ENCODE measurements around the gene ADAMTS15. TPM values are rescaled to one million over a fixed set of nuclear protein-coding genes. Genes with fewer than 3 reads are reported as not detected.

Gene ADAMTS15
- total RNA-seq, 2 experiments from 2014 or later = not detected

GRCh38 chr11:130411223-130411622 is 37.2 kb upstream of the ADAMTS15 start:
- Mint-ChIP-seq H3K9me3 (no peaks in the 10 kb centered on the region), H3K27me3 (peaks cover 16% of the 10 kb centered on the region), H3K27ac (no peak overlapping the region), H3K4me3 (no peak overlapping the region), H3K36me3 (no peaks in the 10 kb centered on the region), H3K4me1 (ENCODE audit: low read depth) (no peaks in the 10 kb centered on the region)
- POLR2A ChIA-PET = no interaction called here
- CTCF ChIA-PET = no interaction called here
- no peak for DNase-seq
- intact Hi-C loops (cut with micrococcal nuclease) = no loop called here

GRCh38 chr11:130413405-130414106 is 34.9 kb upstream of the ADAMTS15 start:
- ChIA-PET CTCF (no interaction called here), POLR2A (no interaction called here)
- Mint-ChIP-seq H3K27ac (no peak overlapping the region), H3K4me1 (ENCODE audit: low read depth) (no peaks in the 10 kb centered on the region), H3K4me3 (no peak overlapping the region), H3K9me3 (no peaks in the 10 kb centered on the region), H3K36me3 (no peaks in the 10 kb centered on the region), H3K27me3 (peaks cover 23% of the 10 kb centered on the region)
- intact Hi-C loops (cut with micrococcal nuclease) = no loop called here
- DNase-seq = peak; percentile 32

GRCh38 chr11:130414107-130415080 is 34.1 kb upstream of the ADAMTS15 start:
- Mint-ChIP-seq H3K27me3 (peaks cover 23% of the 10 kb centered on the region), H3K9me3 (no peaks in the 10 kb centered on the region), H3K4me1 (ENCODE audit: low read depth) (no peaks in the 10 kb centered on the region), H3K27ac (no peak overlapping the region), H3K4me3 (no peak overlapping the region), H3K36me3 (no peaks in the 10 kb centered on the region)
- ChIA-PET CTCF (no interaction called here), POLR2A (no interaction called here)
- intact Hi-C loops (cut with micrococcal nuclease) = no loop called here
- no peak for DNase-seq

GRCh38 chr11:130415731-130416529 is 32.5 kb upstream of the ADAMTS15 start:
- Mint-ChIP-seq H3K27me3 (peaks cover 27% of the 10 kb centered on the region), H3K4me3 (no peak overlapping the region), H3K4me1 (ENCODE audit: low read depth) (no peaks in the 10 kb centered on the region), H3K9me3 (no peaks in the 10 kb centered on the region), H3K36me3 (no peaks in the 10 kb centered on the region), H3K27ac (no peak overlapping the region)
- CTCF ChIA-PET = interaction anchor here (1.4 kb wide), 1 partner anchor 17 kb away, joined by 4 read pairs; no protein-coding TSS in a partner anchor
- POLR2A ChIA-PET = no interaction called here
- no peak for DNase-seq
- intact Hi-C loops (cut with micrococcal nuclease) = no loop called here

GRCh38 chr11:130416530-130416882 is 31.9 kb upstream of the ADAMTS15 start:
- H3K9me3 Mint-ChIP-seq = no peaks in the 10 kb centered on the region
- no peak overlapping the region for H3K4me3 Mint-ChIP-seq
- intact Hi-C loops (cut with micrococcal nuclease) = no loop called here
- ChIA-PET CTCF (interaction anchor here (1.4 kb wide), 1 partner anchor 16 kb away, joined by 4 read pairs; no protein-coding TSS in a partner anchor), POLR2A (no interaction called here)
- DNase-seq = no peak
- no peak overlapping the region for H3K27ac Mint-ChIP-seq
- H3K4me1 Mint-ChIP-seq (ENCODE audit: low read depth) = no peaks in the 10 kb centered on the region
- peaks cover 27% of the 10 kb centered on the region for H3K27me3 Mint-ChIP-seq
- H3K36me3 Mint-ChIP-seq = no peaks in the 10 kb centered on the region

GRCh38 chr11:130416906-130417305 is 31.5 kb upstream of the ADAMTS15 start:
- no peaks in the 10 kb centered on the region for H3K9me3 Mint-ChIP-seq
- H3K27me3 Mint-ChIP-seq = peaks cover 24% of the 10 kb centered on the region
- ChIA-PET CTCF (interaction anchor here (0.6 to 1.5 kb wide), 4 partner anchors 15 to 507 kb away, joined by 3 to 4 read pairs (median 4); no protein-coding TSS in a partner anchor), POLR2A (no interaction called here)
- no peak overlapping the region for H3K4me3 Mint-ChIP-seq
- no peaks in the 10 kb centered on the region for H3K36me3 Mint-ChIP-seq
- no peaks in the 10 kb centered on the region for H3K4me1 Mint-ChIP-seq (ENCODE audit: low read depth)
- intact Hi-C loops (cut with micrococcal nuclease) = no loop called here
- no peak overlapping the region for H3K27ac Mint-ChIP-seq
- no peak for DNase-seq

GRCh38 chr11:130418210-130418609 is 30.2 kb upstream of the ADAMTS15 start:
- intact Hi-C loops (cut with micrococcal nuclease) = no loop called here
- POLR2A ChIA-PET = no interaction called here

GRCh38 chr11:130418756-130419155 is 29.7 kb upstream of the ADAMTS15 start:
- no peaks in the 10 kb centered on the region for H3K36me3 Mint-ChIP-seq
- POLR2A ChIA-PET = no interaction called here
- no peaks in the 10 kb centered on the region for H3K9me3 Mint-ChIP-seq
- H3K4me3 Mint-ChIP-seq = no peak overlapping the region
- H3K27me3 Mint-ChIP-seq = peaks cover 24% of the 10 kb centered on the region
- CTCF ChIA-PET = interaction anchor here (1.4 kb wide), 1 partner anchor 443 kb away, joined by 3 read pairs; no protein-coding TSS in a partner anchor
- H3K4me1 Mint-ChIP-seq (ENCODE audit: low read depth) = no peaks in the 10 kb centered on the region
- no peak overlapping the region for H3K27ac Mint-ChIP-seq
- no peak for DNase-seq
- intact Hi-C loops (cut with micrococcal nuclease) = no loop called here

More at GRCh38 chr11:130418210-130418609, 30.2 kb upstream of the ADAMTS15 start:
- CTCF ChIA-PET = interaction anchor here (1.3 to 1.5 kb wide), 3 partner anchors 13 to 444 kb away, joined by 3 to 4 read pairs (median 3); no protein-coding TSS in a partner anchor
- H3K27ac Mint-ChIP-seq = no peak overlapping the region
- no peak overlapping the region for H3K4me3 Mint-ChIP-seq
- no peak for DNase-seq
- H3K27me3 Mint-ChIP-seq = peaks cover 24% of the 10 kb centered on the region
- H3K4me1 Mint-ChIP-seq (ENCODE audit: low read depth) = no peaks in the 10 kb centered on the region
- no peaks in the 10 kb centered on the region for H3K9me3 Mint-ChIP-seq
- no peaks in the 10 kb centered on the region for H3K36me3 Mint-ChIP-seq

GRCh38 chr11:130420478-130421198 is 27.8 kb upstream of the ADAMTS15 start:
- Mint-ChIP-seq H3K36me3 (no peaks in the 10 kb centered on the region), H3K4me1 (ENCODE audit: low read depth) (no peaks in the 10 kb centered on the region), H3K4me3 (no peak overlapping the region), H3K27me3 (peaks cover 29% of the 10 kb centered on the region), H3K9me3 (no peaks in the 10 kb centered on the region), H3K27ac (no peak overlapping the region)
- ChIA-PET CTCF (interaction anchor here (0.6 kb wide), 1 partner anchor 12 kb away, joined by 3 read pairs; no protein-coding TSS in a partner anchor), POLR2A (no interaction called here)
- intact Hi-C loops (cut with micrococcal nuclease) = no loop called here
- no peak for DNase-seq

GRCh38 chr11:130421199-130421585 is 27.3 kb upstream of the ADAMTS15 start:
- Mint-ChIP-seq H3K9me3 (no peaks in the 10 kb centered on the region), H3K27me3 (peaks cover 30% of the 10 kb centered on the region), H3K27ac (no peak overlapping the region), H3K4me3 (no peak overlapping the region), H3K36me3 (no peaks in the 10 kb centered on the region), H3K4me1 (ENCODE audit: low read depth) (no peaks in the 10 kb centered on the region)
- intact Hi-C loops (cut with micrococcal nuclease) = no loop called here
- ChIA-PET CTCF (interaction anchor here (0.6 kb wide), 1 partner anchor 11 kb away, joined by 3 read pairs; no protein-coding TSS in a partner anchor), POLR2A (no interaction called here)
- no peak for DNase-seq

GRCh38 chr11:130421697-130422096 is 26.7 kb upstream of the ADAMTS15 start:
- Mint-ChIP-seq H3K9me3 (no peaks in the 10 kb centered on the region), H3K36me3 (no peaks in the 10 kb centered on the region), H3K27ac (no peak overlapping the region), H3K27me3 (peaks cover 31% of the 10 kb centered on the region), H3K4me3 (no peak overlapping the region), H3K4me1 (ENCODE audit: low read depth) (no peaks in the 10 kb centered on the region)
- CTCF ChIA-PET = no interaction called here
- DNase-seq = no peak
- intact Hi-C loops (cut with micrococcal nuclease) = no loop called here
- POLR2A ChIA-PET = no interaction called here
